OCI-LY7 (cell line): Measurements from ENCODE around the gene RASD1. TPM values are rescaled to one million over a fixed set of nuclear protein-coding genes. Genes with fewer than 3 reads are reported as not detected.

ENCODE experiments used
- BruUV-seq: library from RNA; stranded (reverse); fragments of 400-500 nt; replicated peaks from 2 replicates; lab custom pipeline; 2021; lab: Mats Ljungman, UMichigan
- CTCF ChIA-PET: fragments of 300-600 bp; sonication (Branson Sonifier 250); formaldehyde crosslinking; loops from one replicate; lab custom pipeline; 2022; ENCODE audit warnings: antibody characterized with exemption; ENCODE audit not compliant: unreplicated experiment; lab: Charles Lee
- POLR2A ChIA-PET: fragments of 300-600 bp; sonication (Branson Sonifier 250); formaldehyde crosslinking; loops from one replicate; lab custom pipeline; 2022; ENCODE audit warnings: antibody characterized with exemption; lab: Charles Lee
- DNase-seq: peaks from one replicate; pipeline ENCODE4 v3.0.0-alpha.2; 2015; ENCODE audit warnings: low spot score
- H2AFZ ChIP-seq: fragments of 200-600 bp; sonication (generic), shearing (Covaris generic); 2 replicates; pipeline ENCODE4 v1.6.1; 2014; ENCODE audit warnings: mild to moderate bottlenecking, antibody characterized with exemption, low read length, moderate library complexity
- H3K27ac ChIP-seq: fragments of 200-600 bp; sonication (generic); 2 replicates; pipeline ENCODE4 v1.5.1; 2014; ENCODE audit warnings: mixed run types, low read depth, mild to moderate bottlenecking, moderate library complexity, low read length, inconsistent platforms; ENCODE audit not compliant: poor library complexity, severe bottlenecking
- H3K36me3 ChIP-seq: fragments of 200-600 bp; sonication (generic); 2 replicates; pipeline ENCODE4 v1.6.1; 2014; ENCODE audit warnings: mild to moderate bottlenecking, antibody characterized with exemption, low read length, moderate library complexity, mixed read lengths; ENCODE audit not compliant: insufficient read depth
- H3K4me1 ChIP-seq: fragments of 200-600 bp; sonication (generic); 2 replicates; pipeline ENCODE4 v1.5.1; 2014; ENCODE audit warnings: mild to moderate bottlenecking, low read length; ENCODE audit not compliant: insufficient read depth, poor library complexity, severe bottlenecking
- H3K4me2 ChIP-seq: fragments of 200-600 bp; sonication (generic); 2 replicates; pipeline ENCODE4 v1.6.1; 2014; ENCODE audit warnings: mild to moderate bottlenecking, low read length
- H3K4me3 ChIP-seq: fragments of 200-600 bp; sonication (generic); 2 replicates; pipeline ENCODE4 v1.5.1; 2014; ENCODE audit warnings: mild to moderate bottlenecking, low read depth, low read length; ENCODE audit not compliant: poor library complexity, severe bottlenecking
- H3K79me2 ChIP-seq: fragments of 200-600 bp; sonication (generic); 2 replicates; pipeline ENCODE4 v1.6.1; 2016; ENCODE audit warnings: low read depth, mild to moderate bottlenecking, low read length, moderate library complexity, mixed read lengths; ENCODE audit not compliant: insufficient read depth
- H3K9me2 ChIP-seq: fragments of 200-600 bp; sonication (generic); 2 replicates; pipeline ENCODE4 v1.6.1; 2016; ENCODE audit warnings: mild to moderate bottlenecking, low read length, mixed read lengths; ENCODE audit not compliant: insufficient read depth
- H3K9me3 ChIP-seq: fragments of 200-600 bp; sonication (generic); 2 replicates; pipeline ENCODE4 v1.6.1; 2014; ENCODE audit warnings: mild to moderate bottlenecking, mixed run types, low read length, mixed read lengths
- H4K20me1 ChIP-seq: fragments of 200-600 bp; sonication (generic); 2 replicates; pipeline ENCODE4 v1.6.1; 2014; ENCODE audit warnings: mild to moderate bottlenecking, antibody characterized with exemption, low read length, moderate library complexity, mixed read lengths; ENCODE audit not compliant: insufficient read depth
- CTCF ChIP-seq: fragments of 200-600 bp; sonication (generic); conservative IDR thresholded peaks from 2 replicates; pipeline ENCODE4 v1.5.1; 2014; ENCODE audit warnings: mild to moderate bottlenecking, antibody characterized with exemption, low read length, moderate library complexity, mixed read lengths
- EZH2phosphoT487 ChIP-seq: fragments of 200-600 bp; sonication (generic); IDR thresholded peaks from 2 replicates; pipeline ENCODE4 v1.6.1; 2018; ENCODE audit warnings: low read depth, borderline replicate concordance, mild to moderate bottlenecking, mixed run types, antibody characterized with exemption, low read length, moderate library complexity, mixed read lengths
- intact Hi-C: fragments of 100-400 bp; cut with micrococcal nuclease; formaldehyde crosslinking; loops from one replicate; pipeline ENCODE4 v1.10.0; 2022; ENCODE audit not compliant: unreplicated experiment
- total RNA-seq, 2 experiments: library from RNA; depleted of rRNA in 1 of 2; stranded (reverse); fragments of >200 nt in 1 of 2; shearing (Covaris generic) in 1 of 2; gene quantifications; 2 replicates each; pipeline ENCODE4 v1.2.3, GENCODE V29; 2014 to 2022

RASD1 gene
- total RNA-seq, 2 experiments from 2014 or later: 0.19 TPM; not detected in 1

- Histone ChIP-seq H3K36me3 (no peaks in the 10 kb centered on the region), H3K4me1 (no peaks in the 10 kb centered on the region), H3K9me2 (no peaks in the 10 kb centered on the region), H3K9me3 (no peaks in the 10 kb centered on the region), H2AFZ (no peak overlapping the region), H4K20me1 (no peaks in the 10 kb centered on the region), H3K4me3 (no peak overlapping the region), H3K79me2 (no peaks in the 10 kb centered on the region), H3K4me2 (no peak overlapping the region), H3K27ac (no peak overlapping the region)
- ChIA-PET CTCF (no interaction called here), POLR2A (no interaction called here)
- intact Hi-C loops: no loop called here
- DNase-seq: no peak
- BruUV-seq: no TSS peak
- TF ChIP-seq CTCF (no peak), EZH2phosphoT487 (no peak)
These were observed 12.7 kb upstream of the RASD1 start for GRCh38 chr17:17508646-17509591.

GRCh38 chr17:17508019-17508535 lies 11.9 kb upstream of the RASD1 start:
- no peaks in the 10 kb centered on the region for H3K36me3 ChIP-seq
- H4K20me1 ChIP-seq: no peaks in the 10 kb centered on the region
- no peaks in the 10 kb centered on the region for H3K9me2 ChIP-seq
- no peak overlapping the region for H3K4me2 ChIP-seq
- TF ChIP-seq EZH2phosphoT487: no peak
- no peak for TF ChIP-seq CTCF
- intact Hi-C loops: no loop called here
- no peaks in the 10 kb centered on the region for H3K4me1 ChIP-seq
- H3K4me3 ChIP-seq: no peak overlapping the region
- H3K79me2 ChIP-seq: no peaks in the 10 kb centered on the region
- no peak overlapping the region for H2AFZ ChIP-seq
- DNase-seq: no peak
- no peak overlapping the region for H3K27ac ChIP-seq
- no peaks in the 10 kb centered on the region for H3K9me3 ChIP-seq
- no TSS peak for BruUV-seq
- CTCF ChIA-PET: no interaction called here
- POLR2A ChIA-PET: no interaction called here
